ENCODE measurements around the gene ATP2A2. TPM values are rescaled to one million over a fixed set of nuclear protein-coding genes. Genes with fewer than 3 reads are reported as not detected.

ATP2A2 gene
- polyA plus RNA-seq, 1 donor (not counting 4 experiments of a cell fraction or from before 2014, with no cell fraction given): 127 TPM

DNA sequence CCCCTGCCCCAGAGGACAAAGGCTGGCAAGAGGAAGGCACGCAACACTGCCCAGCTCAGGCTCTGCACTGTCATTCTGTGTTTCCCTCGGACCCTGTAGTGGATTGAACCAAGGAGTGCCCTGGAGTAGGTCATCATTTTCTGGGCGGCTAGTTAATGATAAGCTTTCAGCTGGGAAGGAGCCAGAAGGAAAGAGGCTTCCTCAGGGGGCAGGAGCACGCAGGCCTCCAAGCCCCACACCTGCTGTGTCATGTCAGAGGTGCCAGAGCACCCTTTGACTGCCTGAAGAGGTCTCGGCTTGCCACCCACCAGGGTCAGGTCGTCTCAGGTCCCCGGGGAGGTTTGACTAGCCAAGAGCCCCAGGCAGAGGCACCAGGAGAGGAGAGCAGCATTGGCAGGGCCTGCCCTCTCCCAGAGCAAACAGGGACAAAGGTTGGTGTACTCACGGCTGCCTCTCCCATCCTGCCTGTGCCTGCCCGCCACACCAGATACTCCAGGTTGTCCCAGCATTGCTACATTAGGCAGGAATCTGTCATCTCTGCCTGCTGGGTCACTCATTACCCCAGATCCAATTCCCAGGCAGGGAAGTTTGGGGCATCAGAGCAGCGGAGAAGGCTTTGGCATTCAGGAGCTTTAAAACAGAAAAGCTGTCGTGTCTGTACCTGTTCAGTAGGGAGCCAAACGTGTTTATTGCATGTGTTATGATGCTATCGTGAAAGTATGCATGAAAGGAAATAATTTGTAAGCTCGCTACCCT lies 33.5 kb upstream of the ATP2A2 start:
- DNase-seq (ENCODE audit: low read depth, low spot score): peak; percentile 92
- Histone ChIP-seq H3K27me3 (ENCODE audit: control insufficient read depth, extremely low read depth, insufficient read depth, low read length) (no peaks in the 10 kb centered on the region), H4K20me1 (ENCODE audit: control insufficient read depth, extremely low read depth, insufficient read depth, low read length) (no peaks in the 10 kb centered on the region), H3K27ac (ENCODE audit: control insufficient read depth, insufficient read depth, low read length) (peak overlapping the region; percentile 95), H3K9ac (ENCODE audit: control insufficient read depth, extremely low read depth, insufficient read depth, low read length) (peak overlapping the region; percentile 79), H2AFZ (ENCODE audit: control insufficient read depth, low read length) (peak overlapping the region; percentile 18), H3K79me2 (ENCODE audit: control insufficient read depth, insufficient read depth, low read length) (no peaks in the 10 kb centered on the region), H3K4me1 (ENCODE audit: control insufficient read depth, extremely low read depth, insufficient read depth, low read length) (peaks cover 30% of the 10 kb centered on the region), H3K9me1 (ENCODE audit: control insufficient read depth, extremely low read depth, insufficient read depth, low read length) (no peaks in the 10 kb centered on the region), H3K9me3 (ENCODE audit: control insufficient read depth, low read depth, low read length) (no peaks in the 10 kb centered on the region), H3K4me2 (ENCODE audit: control insufficient read depth, extremely low read depth, insufficient read depth, low read depth, low read length) (peak overlapping the region; percentile 70), H3K4me3 (ENCODE audit: control insufficient read depth in 2 of 3, extremely low read depth in 1 of 3, insufficient read depth in 2 of 3, low read depth in 1 of 3, low read length in 3 of 3) (peak overlapping the region; percentile 15 to 34 (median 28)), H3K36me3 (ENCODE audit: control insufficient read depth in 2 of 2, extremely low read depth in 1 of 2, insufficient read depth in 2 of 2, low read length in 2 of 2) (no peaks in the 10 kb centered on the region)
- dilution Hi-C loops (cut with MboI; ENCODE audit: extremely low pct_ligation_motif_present, low sequenced_read_pairs): no loop called here
- peak; percentile 100 for FAIRE-seq
- TF ChIP-seq EZH2 (IDR thresholded peaks at IDR 0.05; ENCODE audit: low read length): no peak
- TF ChIP-seq CTCF (optimal IDR thresholded peaks at IDR 0.05 in 1 of 3, IDR thresholded peaks at IDR 0.05 in 1 of 3, conservative IDR thresholded peaks at IDR 0.05 in 1 of 3; ENCODE audit: extremely low read depth in 1 of 3, insufficient read depth in 2 of 3, low read length in 3 of 3): no peak

GRCh38 chr12:110248096-110248447 lies 33.0 kb upstream of the ATP2A2 start:
- no peaks in the 10 kb centered on the region for H3K9me1 ChIP-seq (ENCODE audit: control insufficient read depth, extremely low read depth, insufficient read depth, low read length)
- H3K36me3 ChIP-seq (ENCODE audit: control insufficient read depth in 2 of 2, extremely low read depth in 1 of 2, insufficient read depth in 2 of 2, low read length in 2 of 2): no peaks in the 10 kb centered on the region
- FAIRE-seq: no peak
- H2AFZ ChIP-seq (ENCODE audit: control insufficient read depth, low read length): no peak overlapping the region
- H3K79me2 ChIP-seq (ENCODE audit: control insufficient read depth, insufficient read depth, low read length): no peaks in the 10 kb centered on the region
- H3K9me3 ChIP-seq (ENCODE audit: control insufficient read depth, low read depth, low read length): no peaks in the 10 kb centered on the region
- H3K27me3 ChIP-seq (ENCODE audit: control insufficient read depth, extremely low read depth, insufficient read depth, low read length): no peaks in the 10 kb centered on the region
- H3K4me3 ChIP-seq (ENCODE audit: control insufficient read depth in 2 of 3, extremely low read depth in 1 of 3, insufficient read depth in 2 of 3, low read depth in 1 of 3, low read length in 3 of 3): peak overlapping the region in 2 of 3 experiments; percentile 0 to 3
- H3K9ac ChIP-seq (ENCODE audit: control insufficient read depth, extremely low read depth, insufficient read depth, low read length): peak overlapping the region; percentile 79
- peak; percentile 42 for DNase-seq (ENCODE audit: low read depth, low spot score)
- peak overlapping the region; percentile 70 for H3K4me2 ChIP-seq (ENCODE audit: control insufficient read depth, extremely low read depth, insufficient read depth, low read depth, low read length)
- H4K20me1 ChIP-seq (ENCODE audit: control insufficient read depth, extremely low read depth, insufficient read depth, low read length): no peaks in the 10 kb centered on the region
- peaks cover 30% of the 10 kb centered on the region for H3K4me1 ChIP-seq (ENCODE audit: control insufficient read depth, extremely low read depth, insufficient read depth, low read length)
- H3K27ac ChIP-seq (ENCODE audit: control insufficient read depth, insufficient read depth, low read length): peak overlapping the region; percentile 95
- TF ChIP-seq CTCF (optimal IDR thresholded peaks at IDR 0.05 in 1 of 3, IDR thresholded peaks at IDR 0.05 in 1 of 3, conservative IDR thresholded peaks at IDR 0.05 in 1 of 3; ENCODE audit: extremely low read depth in 1 of 3, insufficient read depth in 2 of 3, low read length in 3 of 3) (no peak), EZH2 (IDR thresholded peaks at IDR 0.05; ENCODE audit: low read length) (no peak)
- dilution Hi-C loops (cut with MboI; ENCODE audit: extremely low pct_ligation_motif_present, low sequenced_read_pairs): no loop called here
